GM18873 (cell line): Measurements from ENCODE around the gene RGS19.

ENCODE experiments used
- ATAC-seq: cut with Tn5 transposase; IDR thresholded peaks from one replicate; pipeline ENCODE4 v1.9.1; 2021; ENCODE audit warnings: mild to moderate bottlenecking, moderate library complexity, moderate number of reproducible peaks; ENCODE audit not compliant: unreplicated experiment, low FRiP score

Gene RGS19

GRCh38 chr20:64065062-64065973, 14.0 kb downstream of the RGS19 start:
- no peak for ATAC-seq

GRCh38 chr20:64064145-64064698, 15.1 kb downstream of the RGS19 start:
- no peak for ATAC-seq

DNA sequence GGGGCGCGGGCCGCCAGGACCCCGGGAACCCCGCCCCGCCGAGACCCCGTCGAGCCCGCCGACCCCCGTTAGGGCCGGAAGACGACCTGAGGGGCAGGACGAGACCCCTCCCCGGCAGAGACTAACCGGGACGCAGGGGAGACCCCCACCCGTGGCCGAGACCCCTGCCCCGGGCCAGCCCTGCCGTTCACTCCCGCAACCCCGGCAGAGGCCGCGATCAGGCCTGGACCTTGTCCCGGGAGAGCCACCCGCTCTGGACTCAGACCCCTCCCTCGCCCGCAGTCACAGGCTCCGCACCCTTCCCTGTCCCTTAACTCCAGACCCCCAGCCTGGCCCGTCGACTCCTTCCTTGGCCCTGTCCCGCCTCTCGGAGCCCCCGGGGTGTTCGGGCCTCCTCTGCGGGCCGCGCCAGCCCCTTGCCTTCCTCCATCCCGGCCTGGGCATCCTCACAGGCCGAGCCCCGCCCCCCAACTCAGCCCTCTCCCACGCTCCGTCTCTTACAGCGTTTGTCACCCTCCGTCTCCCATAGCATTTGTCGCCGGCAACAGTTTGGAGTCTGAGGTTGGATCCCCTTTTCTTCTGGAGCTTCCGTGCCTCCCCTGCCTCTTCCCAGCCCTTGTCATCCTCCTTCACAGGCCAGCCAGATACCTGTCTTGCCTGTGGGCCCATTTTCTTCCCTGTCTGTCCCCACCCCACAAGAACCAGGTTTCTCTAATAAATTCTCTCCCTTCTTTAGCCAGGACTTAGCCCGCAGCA, 15.8 kb downstream of the RGS19 start:
- no peak for ATAC-seq

DNA sequence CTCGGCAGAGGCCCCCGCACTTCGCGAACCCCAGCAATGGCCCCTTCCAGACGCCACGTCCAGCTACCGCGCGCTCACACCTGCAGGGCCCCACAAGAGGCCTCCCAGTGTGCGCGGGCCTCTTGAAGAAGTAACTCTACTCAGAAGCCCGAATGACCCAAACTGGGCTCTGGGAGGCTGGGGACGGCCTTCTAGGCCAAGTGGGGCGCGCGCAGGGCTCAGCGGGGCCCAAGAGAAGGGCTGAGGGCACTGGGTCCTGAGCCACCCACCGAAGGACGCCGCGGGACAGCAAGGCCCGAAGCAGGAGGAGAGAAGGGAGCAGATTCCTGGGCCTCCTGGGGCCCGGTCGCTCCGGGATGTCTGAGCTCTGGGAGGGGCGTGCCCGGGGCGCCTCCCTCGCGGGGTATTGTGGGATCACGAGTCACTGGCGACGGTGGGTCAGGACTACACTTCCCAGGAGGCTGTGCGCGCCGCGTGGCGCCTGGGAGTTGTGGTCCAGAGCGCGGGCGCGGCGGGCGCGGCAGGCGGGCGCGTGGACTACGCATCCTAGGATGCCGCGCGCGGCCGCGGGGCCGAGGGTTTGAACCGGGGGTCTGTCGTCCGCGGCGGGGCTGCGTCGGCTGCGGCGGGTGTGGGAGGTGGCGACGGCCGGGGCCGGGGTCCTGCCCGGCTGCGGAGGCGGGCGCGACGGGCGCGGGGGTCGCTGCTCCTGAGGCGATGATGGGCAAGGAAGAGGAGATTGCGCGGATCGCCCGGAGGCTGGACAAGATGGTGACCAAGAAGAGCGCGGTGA, 16.5 kb downstream of the RGS19 start, which contains the start of gene TCEA2:
TCEA2 (plus strand) TSS at position 603 of the 793 bp plus-strand sequence; CDS start at position 718, 115 bp downstream.
- ATAC-seq: peak; percentile 77

DNA sequence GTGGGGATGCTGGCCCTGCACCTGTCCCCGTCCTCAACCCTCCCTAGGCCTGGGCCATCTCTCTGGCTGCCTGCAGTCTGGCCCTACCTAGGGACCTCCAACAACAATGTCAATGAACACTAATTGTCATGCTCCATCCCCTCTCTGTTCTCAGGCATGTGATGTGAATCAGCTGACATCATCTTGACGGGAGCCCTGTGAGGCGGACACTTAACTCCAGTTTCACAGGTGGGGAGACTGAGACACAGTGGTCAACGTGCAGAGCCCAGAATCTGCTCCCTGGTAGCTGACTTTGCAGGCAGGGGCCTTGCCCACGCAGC, 17.1 kb downstream of the RGS19 start:
- ATAC-seq: no peak

DNA sequence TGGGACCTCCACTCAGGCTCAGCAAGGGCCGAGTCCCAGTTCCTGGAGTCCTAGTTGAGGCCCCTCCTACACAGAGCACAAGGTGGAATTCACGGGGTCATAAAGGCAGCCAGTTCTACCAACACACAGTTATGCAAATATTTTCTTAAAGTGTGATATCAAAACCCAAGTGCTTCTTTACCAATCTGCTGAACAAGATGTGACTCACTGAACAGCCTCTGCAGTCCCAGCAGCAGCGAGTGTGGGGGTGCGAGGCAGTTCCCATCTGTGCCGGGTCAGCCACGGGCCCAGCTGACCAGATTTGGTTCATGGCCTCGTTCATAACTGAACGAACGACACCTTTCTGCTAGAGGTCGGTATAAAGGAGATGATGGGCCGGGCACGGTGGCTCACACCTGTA, 20.8 kb downstream of the RGS19 start:
- ATAC-seq: no peak

DNA sequence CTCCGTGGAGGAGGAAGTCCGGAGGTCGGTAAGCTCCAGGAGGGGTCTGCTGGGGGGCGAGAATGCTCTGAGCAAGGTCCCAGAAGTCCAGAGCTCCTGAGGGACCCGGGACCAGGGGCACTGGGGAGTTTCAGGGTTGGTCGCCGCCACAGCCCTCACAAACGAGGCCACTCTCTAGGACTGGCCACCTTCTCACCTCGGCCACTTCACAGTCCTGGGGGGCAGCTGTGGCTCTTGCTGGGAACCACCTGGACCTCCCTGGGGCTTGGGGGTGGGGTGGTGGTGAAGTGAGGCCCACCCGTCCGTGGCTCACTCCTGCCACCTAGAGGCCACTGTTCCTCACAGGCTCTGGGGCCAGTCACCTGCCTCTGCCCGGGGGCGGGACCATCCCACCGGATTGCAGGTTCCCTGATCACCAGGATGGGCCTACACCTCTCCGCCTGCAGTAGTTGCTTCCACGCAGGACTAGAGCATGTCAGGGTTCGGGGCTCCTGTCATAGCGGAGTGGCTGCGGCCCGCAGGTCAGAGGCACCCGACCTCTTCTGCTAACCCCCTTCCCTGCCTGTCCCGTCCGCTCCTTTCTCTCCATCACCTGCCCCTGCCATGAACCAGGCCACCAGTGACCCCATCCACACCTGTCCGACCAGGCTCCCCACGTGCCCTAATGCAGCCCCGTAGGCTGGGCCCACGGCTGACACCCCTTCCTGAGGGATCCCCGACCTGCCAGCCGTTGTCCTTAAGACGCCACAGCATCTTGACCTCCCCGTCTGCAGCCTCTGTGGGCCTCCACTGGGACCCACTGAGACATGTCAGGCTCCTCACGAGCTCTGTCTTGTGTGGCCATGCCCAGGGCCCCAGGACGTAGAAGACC, 21.5 kb downstream of the RGS19 start:
- no peak for ATAC-seq

GRCh38 chr20:64056889-64057627, 22.3 kb downstream of the RGS19 start:
- ATAC-seq: no peak

DNA sequence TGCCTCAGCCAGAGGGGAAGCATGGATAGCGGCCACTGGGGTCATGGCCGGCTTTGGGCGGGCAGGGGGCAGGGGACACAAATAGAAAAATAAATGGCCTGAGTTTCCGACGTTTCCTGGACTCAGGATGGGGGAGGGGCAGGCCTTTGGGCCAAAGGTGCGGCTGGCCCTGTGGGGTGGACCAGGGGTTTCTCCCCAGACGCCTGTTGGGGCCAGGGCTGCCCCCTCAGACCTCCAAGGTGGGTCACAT, 22.8 kb downstream of the RGS19 start:
- no peak for ATAC-seq

DNA sequence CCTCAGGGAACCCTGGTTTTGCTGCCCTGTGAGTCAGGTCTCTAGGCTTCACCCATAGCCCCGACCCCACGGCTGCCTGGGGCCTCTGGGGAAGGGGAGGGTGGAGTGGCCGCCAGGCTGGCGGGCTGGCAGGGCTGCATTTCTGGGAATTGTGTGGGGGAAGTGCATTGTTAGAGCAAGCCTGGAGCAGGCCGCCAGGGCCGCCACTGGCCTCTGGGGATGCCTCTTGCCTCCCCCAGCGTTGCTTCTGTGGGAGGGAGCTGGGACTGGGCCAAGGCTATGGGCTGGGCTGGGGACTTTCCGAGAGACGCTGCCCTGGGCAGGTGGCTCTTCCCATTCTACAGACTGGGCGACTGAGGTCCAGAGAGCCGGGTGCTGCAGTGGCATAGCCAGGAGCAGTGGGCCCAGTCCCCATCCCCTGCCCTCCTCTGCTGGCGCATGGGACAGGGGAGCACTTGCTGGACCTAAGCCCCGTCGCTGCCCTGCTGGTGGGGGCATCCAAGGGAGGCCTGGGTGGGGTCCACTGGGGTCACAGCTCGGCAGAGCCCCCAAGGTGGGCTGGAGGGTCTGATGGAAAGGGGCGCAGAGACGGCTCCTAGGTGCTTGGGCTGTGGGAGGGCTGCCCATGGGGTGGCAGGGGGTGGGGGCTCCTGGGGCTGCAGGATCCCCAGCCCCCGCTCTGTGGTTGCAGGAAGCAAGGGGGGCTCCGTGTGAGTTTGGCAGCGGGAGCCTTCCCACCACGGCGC, 23.3 kb downstream of the RGS19 start:
- no peak for ATAC-seq

GRCh38 chr20:64055396-64055892, 23.9 kb downstream of the RGS19 start:
- no peak for ATAC-seq

DNA sequence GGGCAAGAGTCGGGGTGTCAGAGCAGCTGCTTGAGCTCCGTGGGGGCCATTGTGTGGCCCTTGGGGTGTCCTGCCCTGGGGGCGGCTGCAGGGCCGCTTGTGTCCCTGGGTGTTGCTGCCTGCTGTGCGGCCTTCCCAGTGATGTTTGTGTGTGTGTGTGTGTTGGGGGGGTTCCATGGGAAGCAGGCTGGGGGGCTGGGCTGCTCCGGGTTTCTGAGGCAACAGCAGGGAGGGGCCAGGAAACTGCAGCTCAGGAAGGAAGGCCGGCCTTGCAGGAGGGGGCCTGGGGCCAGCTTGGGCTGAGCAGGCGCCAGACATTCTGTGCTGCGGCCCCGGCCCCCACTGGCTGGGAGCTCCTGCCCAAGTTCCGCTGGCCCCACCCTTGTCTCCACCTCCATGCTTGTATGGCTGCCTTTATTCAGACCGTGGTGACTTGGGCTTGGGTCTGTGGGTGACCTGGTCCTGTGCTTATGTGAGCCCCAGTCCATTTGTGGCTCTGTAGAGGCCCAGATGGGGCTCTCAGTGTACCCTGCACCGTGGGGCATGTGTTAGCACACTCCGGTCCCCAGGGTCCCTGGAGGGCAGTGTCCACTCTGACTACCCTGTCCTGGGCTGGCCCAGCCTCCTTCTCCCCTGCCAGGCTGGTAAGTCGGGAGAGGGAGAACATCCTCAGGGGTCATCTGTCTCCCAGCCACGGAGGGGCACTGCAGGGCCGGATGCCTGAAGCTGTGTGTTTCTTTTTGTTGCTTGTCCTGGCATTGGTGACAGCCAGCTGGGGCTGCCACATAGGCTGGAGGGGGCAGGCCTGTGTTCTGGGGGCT, 25.3 kb downstream of the RGS19 start:
- ATAC-seq: no peak

DNA sequence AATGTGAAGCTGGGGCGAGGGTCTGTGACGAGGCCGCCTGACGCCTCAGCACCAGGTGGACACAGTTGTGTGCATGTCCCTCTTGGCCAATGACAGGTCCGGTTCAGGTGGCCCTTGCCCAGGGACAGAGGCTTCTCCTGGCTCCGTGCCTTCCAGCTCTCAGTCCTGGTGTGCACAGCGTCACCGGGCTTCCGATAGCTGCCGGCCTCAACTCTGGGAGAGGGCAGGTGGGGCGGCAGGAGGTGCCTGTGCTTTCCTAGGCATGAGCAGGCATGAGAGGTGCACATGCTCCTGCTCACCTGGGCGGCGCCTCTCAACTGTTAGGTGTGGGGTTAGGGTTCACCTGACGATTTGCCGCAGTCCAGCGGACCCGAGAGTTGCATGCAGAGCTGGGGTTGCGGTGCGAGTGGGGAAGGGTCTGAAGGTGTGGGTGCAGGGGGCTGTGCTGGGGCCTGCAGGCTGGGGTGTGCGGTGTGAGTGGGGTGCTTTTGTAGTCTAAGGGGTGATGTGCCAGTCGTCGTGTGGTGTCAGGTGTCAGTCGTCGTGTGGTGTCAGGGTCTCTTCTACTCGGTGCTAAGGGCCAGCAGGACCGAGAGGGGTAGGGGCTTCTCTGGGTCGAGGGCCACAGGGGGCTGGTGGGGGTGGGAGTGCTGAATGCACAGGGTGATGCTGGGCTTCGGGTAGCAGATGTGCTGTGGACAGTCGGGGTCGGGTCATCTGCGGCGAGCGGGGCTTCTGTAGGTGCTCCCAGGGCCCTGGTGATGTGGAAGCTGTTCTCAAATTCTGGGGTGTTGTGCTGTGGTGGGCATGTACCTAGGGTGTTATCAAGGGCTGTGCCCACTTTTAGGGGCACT, 26.1 kb downstream of the RGS19 start:
- ATAC-seq: no peak

- no peak for ATAC-seq
Measured at GRCh38 chr20:64052326-64052722, 27.0 kb downstream of the RGS19 start.

DNA sequence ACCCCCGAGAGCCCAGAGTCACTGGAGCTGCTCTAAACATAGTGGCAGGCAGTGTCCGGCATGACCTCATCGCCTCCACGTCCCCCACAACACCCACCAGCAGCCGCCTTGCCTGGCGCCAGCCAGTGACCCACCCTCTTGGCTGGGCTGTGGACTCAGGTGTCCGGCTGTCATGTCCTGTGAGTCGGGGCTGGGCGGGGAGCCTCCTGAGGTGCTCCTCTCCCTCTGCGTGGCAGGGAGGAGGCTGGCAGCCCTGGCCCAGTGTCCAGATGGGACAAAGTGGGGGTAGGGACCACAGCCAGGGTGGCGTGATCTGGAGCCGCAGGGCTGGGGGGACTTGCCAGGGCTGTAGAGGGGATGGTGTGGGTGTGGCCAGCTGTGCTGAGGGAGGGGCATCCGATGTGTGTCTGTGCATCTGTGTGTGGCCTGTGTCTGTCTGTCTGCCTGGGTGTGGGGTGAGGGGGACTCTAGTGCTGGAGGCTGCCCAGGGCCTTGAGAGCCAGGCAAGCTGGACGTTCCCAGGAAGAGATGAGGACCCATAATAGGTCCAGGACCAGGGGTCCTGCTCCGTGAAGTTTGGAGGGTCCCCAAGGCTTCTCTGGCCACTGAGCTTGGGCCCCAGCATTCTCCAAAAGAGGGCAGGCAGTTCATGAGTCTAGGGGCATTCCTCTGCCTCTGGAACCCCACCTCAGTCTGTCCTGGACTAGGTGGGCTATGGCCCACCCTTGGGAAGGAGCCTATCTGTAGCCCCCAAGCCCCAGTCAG, 27.6 kb downstream of the RGS19 start:
- ATAC-seq: no peak

DNA sequence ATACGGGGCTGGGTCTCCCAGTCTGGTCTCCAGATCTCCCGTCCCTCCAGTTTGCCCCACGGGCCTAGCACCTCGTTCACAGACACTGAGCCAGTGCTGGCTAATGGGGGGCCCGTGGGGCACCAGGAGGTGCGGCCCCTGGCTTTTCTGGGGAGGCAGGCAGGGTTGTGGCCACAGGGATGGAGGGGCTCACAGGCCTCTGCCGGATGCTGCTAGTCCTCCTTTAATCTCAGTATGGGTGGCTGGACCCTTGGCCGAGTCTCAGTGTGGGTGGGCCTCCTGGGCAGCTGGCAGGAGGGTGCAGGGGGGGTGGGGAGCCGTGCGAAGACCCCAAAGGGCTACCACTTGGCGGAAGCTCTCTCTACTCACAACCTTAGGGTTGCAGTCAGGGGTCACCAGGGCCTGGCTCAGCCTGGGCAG, 28.3 kb downstream of the RGS19 start:
- ATAC-seq: no peak
